Ovary (tissue), 9 donors: ENCODE results near the gene CKB. TPM values are rescaled to one million over a fixed set of nuclear protein-coding genes. Genes with fewer than 3 reads are reported as not detected.

Experiments used
- DNase-seq, 5 donors: peaks; one replicate each; pipeline ENCODE4 v3.0.0-alpha.2; 2019 to 2020
- H3K27ac ChIP-seq, 2 donors: fragments of 200-600 bp; one replicate each; pipeline versions ENCODE4 v1.5.1 to v1.8.0; 2019 to 2022
- H3K27me3 ChIP-seq: fragments of 200-600 bp; one replicate; pipeline ENCODE4 v1.8.0; 2022
- H3K36me3 ChIP-seq: fragments of 200-600 bp; sonication (generic); one replicate; pipeline ENCODE4 v1.5.1; 2019
- H3K4me1 ChIP-seq: one replicate; pipeline ENCODE4 v1.8.1; 2013; ENCODE audit warnings: mild to moderate bottlenecking, moderate library complexity; ENCODE audit not compliant: insufficient read depth
- H3K4me3 ChIP-seq: fragments of 200-600 bp; sonication (generic); one replicate; pipeline ENCODE4 v1.5.1; 2017
- H3K9me3 ChIP-seq, 2 donors: fragments of 200-600 bp in 1 of 2; sonication (generic) in 1 of 2; one replicate each; pipeline versions ENCODE4 v1.5.1 to v1.8.1; 2013 to 2019; ENCODE audit warnings: mild to moderate bottlenecking in 1 of 2, moderate library complexity in 1 of 2
- CTCF ChIP-seq, 3 donors: fragments of 450-650 bp in 2 of 3; fragments of 200-600 bp in 1 of 3; IDR thresholded peaks; one replicate each; pipeline versions ENCODE4 v1.5.1 to v1.8.0; 2016 to 2022; ENCODE audit warnings: antibody characterized with exemption in 3 of 3, mild to moderate bottlenecking in 1 of 3
- EP300 ChIP-seq: sonication (generic); formaldehyde crosslinking; IDR thresholded peaks from one replicate; pipeline ENCODE4 v1.6.1; 2017; ENCODE audit warnings: antibody characterized with exemption
- POLR2A ChIP-seq: fragments of 450-650 bp; IDR thresholded peaks from one replicate; pipeline ENCODE4 v1.6.1; 2017; ENCODE audit warnings: antibody characterized with exemption, mild to moderate bottlenecking, moderate library complexity
- WGBS, 3 donors: extraction: QIAGEN DNeasy Blood & Tissue Kit in 1 of 3; methylation state at CpG; one replicate each; pipeline versions ENCODE4 v1.1.5 to v1.1.7; 2013 to 2017; 5-methylcytosine and 5-hydroxymethylcytosine counted together
- intact Hi-C, 4 donors: fragments of 100-400 bp; cut with DNase I; formaldehyde crosslinking; loops; one replicate each; pipeline versions ENCODE4 v1.11.0 to v1.15.1; 2022 to 2023
- polyA plus RNA-seq, 2 donors: library from polyadenylated mRNA; stranded (reverse); fragments of 200-250 nt in 1 of 2; fragments of 350-450 nt in 1 of 2; fragmentation: Illumina TruSeq in 1 of 2; extraction: RNeasy Lipid Tissue Mini Kit (QIAGEN cat#74804) in 1 of 2; gene quantifications; one replicate each; pipeline ENCODE4 v1.2.3, GENCODE V29; 2013 to 2014
- total RNA-seq, 7 donors: library from RNA; depleted of rRNA in 2 of 7; stranded (reverse); fragments of >200 nt in 2 of 7; fragmentation: NEBNext Ultra II Directional in 3 of 7; extraction: Animal tissue kit (Norgen Biotek cat#: 25700) in 3 of 7; gene quantifications; one replicate each; pipeline versions ENCODE4 v1.1.0 to v1.2.4, GENCODE V29; 2016 to 2023
- donor health status: DM: no; HTN: no; CAD: no; lungs with moderate emphysema.
- donor health status: DM: no; HTN: no; CAD: no.
- donor health status: Bipolar disorder and iron deficiency.
- donor health status: DM: yes; HTN: yes; CAD: no.
- donor health status: DM: no; HTN: no; CAD: no.
- donor health status: DM: yes; HTN: yes; CAD: no.

Gene CKB
- total and polyA plus RNA-seq, 9 donors, result 47.5 to 284 (median 134) TPM

- TF ChIP-seq EP300 (no peak), POLR2A (no peak), CTCF (IDR thresholded peaks at IDR 0.05) (no peak)
- Histone ChIP-seq H3K4me1 (no peaks in the 10 kb centered on the region), H3K9me3 (no peaks in the 10 kb centered on the region), H3K4me3 (no peak overlapping the region), H3K36me3 (no peaks in the 10 kb centered on the region), H3K27me3 (no peaks in the 10 kb centered on the region), H3K27ac (peak overlapping the region in 1 of 2 donors; percentile 43)
- WGBS, 3 donors, result 57 to 75% (median 69%) methylated on average over 2 of the region's 2 CpGs
- DNase-seq, result no peak
- intact Hi-C loops, result no loop called here
Observed at GRCh38 chr14:103488960-103489359, 33.7 kb downstream of the CKB start.

- intact Hi-C loops, result no loop called here
- H3K36me3 ChIP-seq, result no peaks in the 10 kb centered on the region
- no peaks in the 10 kb centered on the region for H3K27me3 ChIP-seq
- no peak for TF ChIP-seq CTCF (IDR thresholded peaks at IDR 0.05)
- no peak for TF ChIP-seq POLR2A
- TF ChIP-seq EP300, result no peak
- H3K27ac ChIP-seq, result no peak overlapping the region
- 37 to 69% (median 44%) methylated on average over 6 of the region's 6 CpGs for WGBS, 3 donors
- no peak overlapping the region for H3K4me3 ChIP-seq
- no peaks in the 10 kb centered on the region for H3K9me3 ChIP-seq
- H3K4me1 ChIP-seq, result peaks cover 1% of the 10 kb centered on the region
- no peak for DNase-seq
Observed at GRCh38 chr14:103488071-103488470, 34.6 kb downstream of the CKB start.

DNA sequence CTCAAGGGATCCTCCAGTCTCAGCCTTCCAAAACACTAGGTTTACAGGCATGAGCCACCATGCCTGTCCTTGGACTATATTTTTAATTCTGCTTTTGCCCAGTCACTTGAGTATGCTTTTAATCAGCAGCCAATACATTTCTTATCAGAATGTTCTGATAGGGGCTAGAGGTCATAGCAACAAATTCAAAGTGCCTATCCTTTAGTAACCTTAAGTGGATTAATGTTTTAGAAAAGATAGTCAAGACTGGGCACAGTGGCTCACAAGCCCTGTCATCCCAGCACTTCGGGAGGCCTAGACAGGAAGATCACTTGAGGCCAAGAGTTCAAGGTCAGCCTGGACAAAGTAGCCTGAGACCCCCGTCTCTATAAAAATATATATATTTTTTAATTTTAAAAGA, 37.1 kb downstream of the CKB start:
- no peak for TF ChIP-seq CTCF (IDR thresholded peaks at IDR 0.05)
- no peak for TF ChIP-seq POLR2A
- TF ChIP-seq EP300, result no peak
- DNase-seq, result no peak
- Histone ChIP-seq H3K4me3 (no peak overlapping the region), H3K4me1 (peaks cover 1% of the 10 kb centered on the region), H3K27me3 (no peaks in the 10 kb centered on the region), H3K9me3 (no peaks in the 10 kb centered on the region), H3K27ac (no peak overlapping the region), H3K36me3 (no peaks in the 10 kb centered on the region)
- intact Hi-C loops, result no loop called here
- WGBS, 3 donors, result 40 to 67% (median 52%) methylated on average over 2 of the region's 2 CpGs

- no peak overlapping the region for H3K27ac ChIP-seq
- DNase-seq, result peak in 1 of 5 donors; percentile 24
- H3K36me3 ChIP-seq, result no peaks in the 10 kb centered on the region
Observed at GRCh38 chr14:103483600-103483999, 39.0 kb downstream of the CKB start.

More at GRCh38 chr14:103483600-103483999, 39.0 kb downstream of the CKB start:
- intact Hi-C loops, result no loop called here
- H3K4me1 ChIP-seq, result peaks cover 1% of the 10 kb centered on the region
- H3K27me3 ChIP-seq, result no peaks in the 10 kb centered on the region
- TF ChIP-seq EP300 (no peak), POLR2A (no peak), CTCF (IDR thresholded peaks at IDR 0.05) (no peak)
- WGBS, 3 donors, result 30 to 39% (median 38%) methylated on average over 5 of the region's 5 CpGs
- H3K9me3 ChIP-seq, result no peaks in the 10 kb centered on the region
- H3K4me3 ChIP-seq, result no peak overlapping the region
